ENCODE measurements around the gene AHRR.

DNA sequence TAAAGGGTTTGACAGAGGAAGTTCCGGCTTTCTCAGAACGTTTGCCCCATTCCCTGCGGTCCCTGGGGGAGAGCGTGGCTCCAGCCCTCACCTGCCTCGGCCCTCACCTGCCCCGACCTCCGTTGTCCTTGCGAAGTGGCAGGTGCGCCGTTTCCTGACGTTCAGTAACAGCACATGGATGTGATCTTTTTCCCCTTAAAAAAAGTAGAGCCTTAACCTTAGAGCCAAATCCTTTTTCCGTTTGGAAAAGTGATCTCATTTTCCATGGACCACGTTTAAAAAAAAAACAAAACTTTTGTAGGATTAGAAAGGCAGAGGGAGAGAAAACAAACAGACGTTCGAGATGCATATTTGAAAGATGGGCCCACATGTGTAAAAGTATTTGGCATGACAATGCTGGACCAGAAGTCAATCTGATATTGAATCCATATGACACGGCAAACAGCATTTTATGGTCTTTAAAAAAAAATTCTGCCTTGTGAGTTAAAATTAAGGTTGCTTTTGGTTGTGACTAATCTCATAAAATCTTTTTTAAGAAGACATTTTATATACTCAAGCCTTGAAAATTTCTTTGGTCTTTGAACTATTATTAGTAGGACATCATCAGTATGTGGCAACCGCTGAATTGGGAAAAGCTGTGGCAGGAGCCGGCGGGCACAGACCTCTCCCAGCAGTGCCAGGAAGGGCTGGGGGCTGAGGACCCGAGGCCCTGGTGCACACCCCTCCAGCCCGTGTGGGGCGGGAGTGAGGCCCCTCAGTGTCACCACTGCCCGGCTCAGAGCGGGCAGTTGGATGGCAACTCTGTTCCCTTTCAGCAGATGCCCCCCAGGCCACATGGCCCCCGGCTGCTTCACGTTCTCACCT, 79.0 kb downstream of the AHRR start:
- TF ChIP-seq ELF4 (IDR thresholded peaks at IDR 0.05): no peak
- no peak for TF ChIP-seq FOXA1 (IDR thresholded peaks at IDR 0.05)
- no peak for TF ChIP-seq SUZ12 (IDR thresholded peaks at IDR 0.05)
- TF ChIP-seq BHLHE40 (IDR thresholded peaks at IDR 0.05; ENCODE audit: borderline replicate concordance): no peak
- TF ChIP-seq ARNT (IDR thresholded peaks at IDR 0.05): no peak
- no peak for TF ChIP-seq HDGF (IDR thresholded peaks at IDR 0.05; ENCODE audit: borderline replicate concordance)
- TF ChIP-seq, protein P1, sequence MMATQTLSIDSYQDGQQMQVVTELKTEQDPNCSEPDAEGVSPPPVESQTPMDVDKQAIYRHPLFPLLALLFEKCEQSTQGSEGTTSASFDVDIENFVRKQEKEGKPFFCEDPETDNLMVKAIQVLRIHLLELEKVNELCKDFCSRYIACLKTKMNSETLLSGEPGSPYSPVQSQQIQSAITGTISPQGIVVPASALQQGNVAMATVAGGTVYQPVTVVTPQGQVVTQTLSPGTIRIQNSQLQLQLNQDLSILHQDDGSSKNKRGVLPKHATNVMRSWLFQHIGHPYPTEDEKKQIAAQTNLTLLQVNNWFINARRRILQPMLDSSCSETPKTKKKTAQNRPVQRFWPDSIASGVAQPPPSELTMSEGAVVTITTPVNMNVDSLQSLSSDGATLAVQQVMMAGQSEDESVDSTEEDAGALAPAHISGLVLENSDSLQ (IDR thresholded peaks at IDR 0.05): no peak
- TF ChIP-seq SP1 (IDR thresholded peaks at IDR 0.05): no peak
- no peak for TF ChIP-seq L3MBTL2 (conservative IDR thresholded peaks at IDR 0.05)
- TF ChIP-seq ZNF384 (IDR thresholded peaks at IDR 0.05): no peak
- no peak for TF ChIP-seq NFRKB (IDR thresholded peaks at IDR 0.05)
